Coronary artery (tissue), 2 donors: ENCODE data around the gene CNN2.

Source experiments
- DNase-seq: peaks from one replicate; pipeline ENCODE4 v3.0.0-alpha.2; 2017; ENCODE audit warnings: low spot score
- H3K27ac ChIP-seq, 2 donors: fragments of 200-600 bp; sonication (generic); one replicate each; pipeline ENCODE4 v1.5.1; 2016 to 2019
- H3K4me3 ChIP-seq: fragments of 200-600 bp; sonication (generic); 2 replicates; pipeline ENCODE4 v1.5.1; 2016; ENCODE audit warnings: mild to moderate bottlenecking, moderate library complexity
- CTCF ChIP-seq: fragments of 200-600 bp; sonication (generic); IDR thresholded peaks from one replicate; pipeline ENCODE4 v1.5.1; 2019; ENCODE audit warnings: antibody characterized with exemption

CNN2 gene

GRCh38 chr19:1002600-1002999 is 23.8 kb upstream of the CNN2 start:
- no peak for TF ChIP-seq CTCF
- Histone ChIP-seq H3K4me3 (no peak overlapping the region), H3K27ac (no peak overlapping the region)
- DNase-seq, result no peak

- no peak for DNase-seq
- no peak overlapping the region for H3K4me3 ChIP-seq
- TF ChIP-seq CTCF, result no peak
- no peak overlapping the region for H3K27ac ChIP-seq
Observed at GRCh38 chr19:1003283-1003682, 23.1 kb upstream of the CNN2 start.

- H3K27ac ChIP-seq, result no peak overlapping the region
- no peak for DNase-seq
- TF ChIP-seq CTCF, result no peak
- H3K4me3 ChIP-seq, result no peak overlapping the region
Observed at GRCh38 chr19:1004204-1004802, 22.1 kb upstream of the CNN2 start.

- no peak for DNase-seq
- TF ChIP-seq CTCF, result no peak
- Histone ChIP-seq H3K27ac (no peak overlapping the region), H3K4me3 (no peak overlapping the region)
Observed at GRCh38 chr19:1004803-1005664, 21.4 kb upstream of the CNN2 start.

- Histone ChIP-seq H3K27ac (no peak overlapping the region), H3K4me3 (no peak overlapping the region)
- TF ChIP-seq CTCF, result no peak
- no peak for DNase-seq
Observed at GRCh38 chr19:1006711-1007398, 19.6 kb upstream of the CNN2 start.

- Histone ChIP-seq H3K27ac (no peak overlapping the region), H3K4me3 (no peak overlapping the region)
- DNase-seq, result no peak
- TF ChIP-seq CTCF, result no peak
Observed at GRCh38 chr19:1007399-1008251, 18.8 kb upstream of the CNN2 start.
